GM23248 (cell line): ENCODE results near the gene CBFA2T2. TPM values are rescaled to one million over a fixed set of nuclear protein-coding genes. Genes with fewer than 3 reads are reported as not detected.
"Not testable (repeated sequence)": the region's sequence is repeated elsewhere in the genome, so short reads cannot be mapped to it uniquely, and the experiment has no call there.

Source experiments
- DNase-seq: peaks from one replicate; pipeline ENCODE4 v3.0.0-alpha.2; 2015
- H2AFZ ChIP-seq: fragments of 200-600 bp; sonication (generic); 2 replicates; pipeline ENCODE4 v1.6.1; 2016; ENCODE audit warnings: antibody characterized with exemption
- H3F3A ChIP-seq: fragments of 200-600 bp; sonication (generic); 2 replicates; pipeline ENCODE4 v1.6.1; 2016; ENCODE audit warnings: mild to moderate bottlenecking, antibody characterized with exemption, mixed run types; ENCODE audit not compliant: insufficient read depth
- H3K27ac ChIP-seq: fragments of 200-600 bp; sonication (generic); 2 replicates; pipeline ENCODE4 v1.5.1; 2016; ENCODE audit warnings: mild to moderate bottlenecking
- H3K27me3 ChIP-seq: fragments of 200-600 bp; sonication (generic); replicated peaks from 2 replicates; pipeline ENCODE4 v1.6.1; 2016; ENCODE audit warnings: mild to moderate bottlenecking; ENCODE audit not compliant: insufficient read depth
- H3K36me3 ChIP-seq: fragments of 200-600 bp; sonication (generic); 2 replicates; pipeline ENCODE4 v1.6.1; 2016; ENCODE audit warnings: low read depth, mild to moderate bottlenecking
- H3K4me1 ChIP-seq: fragments of 200-600 bp; sonication (generic); 2 replicates; pipeline ENCODE4 v1.6.1; 2016; ENCODE audit warnings: mild to moderate bottlenecking; ENCODE audit not compliant: insufficient read depth
- H3K4me2 ChIP-seq: fragments of 200-600 bp; sonication (generic); one replicate; pipeline ENCODE4 v1.6.1; 2016; ENCODE audit warnings: mild to moderate bottlenecking; ENCODE audit not compliant: unreplicated experiment
- H3K4me3 ChIP-seq: fragments of 200-600 bp; sonication (generic); 2 replicates; pipeline ENCODE4 v1.5.1; 2016; ENCODE audit warnings: mild to moderate bottlenecking
- H3K79me2 ChIP-seq: fragments of 200-600 bp; sonication (generic); 2 replicates; pipeline ENCODE4 v1.6.1; 2016; ENCODE audit warnings: mild to moderate bottlenecking; ENCODE audit not compliant: insufficient read depth
- H3K9ac ChIP-seq: fragments of 200-600 bp; sonication (generic); 2 replicates; pipeline ENCODE4 v1.6.1; 2016; ENCODE audit warnings: mild to moderate bottlenecking
- H3K9me2 ChIP-seq: fragments of 200-600 bp; sonication (generic); 2 replicates; pipeline ENCODE4 v1.6.1; 2016; ENCODE audit warnings: mixed run types, mild to moderate bottlenecking, moderate library complexity; ENCODE audit not compliant: insufficient read depth
- H3K9me3 ChIP-seq: fragments of 200-600 bp; sonication (generic); one replicate; pipeline ENCODE4 v1.6.1; 2017; ENCODE audit warnings: low read depth
- H4K20me1 ChIP-seq: fragments of 200-600 bp; sonication (generic); 2 replicates; pipeline ENCODE4 v1.6.0; 2016; ENCODE audit not compliant: insufficient read depth
- EZH2 ChIP-seq: fragments of 200-600 bp; sonication (generic); IDR thresholded peaks from 2 replicates; pipeline ENCODE4 v1.6.1; 2018; ENCODE audit warnings: antibody characterized with exemption, mild to moderate bottlenecking; ENCODE audit not compliant: insufficient read depth, poor library complexity, severe bottlenecking
- EZH2phosphoT487 ChIP-seq: fragments of 200-600 bp; sonication (generic); IDR thresholded peaks from 2 replicates; pipeline ENCODE4 v1.6.1; 2018; ENCODE audit warnings: antibody characterized with exemption, moderate library complexity, mild to moderate bottlenecking, low read depth; ENCODE audit not compliant: insufficient read depth
- WGBS, 2 experiments: methylation state at CpG; one replicate each; pipeline ENCODE4 v1.1.6; 2015 to 2017; ENCODE audit warnings: low lambda C conversion rate in 2 of 2, low coverage in 1 of 2; ENCODE audit errors: missing lambda C conversion rate in 2 of 2; 5-methylcytosine and 5-hydroxymethylcytosine counted together
- in situ Hi-C: fragments of 300-500 bp; cut with MboI; formaldehyde crosslinking; loops from 2 replicates; pipeline ENCODE4 v1.15.0; 2020
- polyA plus RNA-seq: library from polyadenylated mRNA; unstranded; fragments of >200 nt; fragmentation: Nextera tagmentation; extraction: Ambion mirVana; gene quantifications from 2 replicates; pipeline ENCODE4 v1.2.1, GENCODE V29; 2016
- total RNA-seq: library from RNA; depleted of rRNA; stranded (reverse); fragments of >200 nt; shearing (Covaris generic); gene quantifications from 2 replicates; pipeline ENCODE4 v1.2.3, GENCODE V29; 2014

The CBFA2T2 gene
- total and polyA plus RNA-seq, 2 experiments from 2014 or later, result 5.3 to 8.7 TPM

- Histone ChIP-seq H3K9me2 (no peaks in the 10 kb centered on the region), H3K4me3 (no peak overlapping the region), H3K9me3 (no peaks in the 10 kb centered on the region), H3K27me3 (no peaks in the 10 kb centered on the region), H2AFZ (no peak overlapping the region), H3K4me1 (peaks cover 7% of the 10 kb centered on the region; the same call in 1 of the 2 replicates), H3F3A (0 out of 2 replicates have a peak, but pooled peaks cover 5% of the 10 kb centered on the region), H3K27ac (no peak overlapping the region), H3K79me2 (peaks cover 64% of the 10 kb centered on the region), H4K20me1 (no peaks in the 10 kb centered on the region), H3K4me2 (no peak overlapping the region), H3K36me3 (no peaks in the 10 kb centered on the region), H3K9ac (no peak overlapping the region)
- TF ChIP-seq EZH2, result no peak
- TF ChIP-seq EZH2phosphoT487, result no peak
- in situ Hi-C loops, result no loop called here
- peak; percentile 22 for DNase-seq
- WGBS, 2 experiments, result 27 to 33% methylated on average over 3 of the region's 3 CpGs
Measured at GRCh38 chr20:33568868-33569801, 79.2 kb downstream of the CBFA2T2 start.

GRCh38 chr20:33569802-33570391, 80.0 kb downstream of the CBFA2T2 start:
- Histone ChIP-seq H4K20me1 (no peaks in the 10 kb centered on the region), H3K36me3 (no peaks in the 10 kb centered on the region), H3F3A (0 out of 2 replicates have a peak, but pooled peaks cover 5% of the 10 kb centered on the region), H3K27ac (no peak overlapping the region), H3K79me2 (peaks cover 63% of the 10 kb centered on the region), H3K9me3 (no peaks in the 10 kb centered on the region), H2AFZ (no peak overlapping the region), H3K27me3 (no peaks in the 10 kb centered on the region), H3K4me1 (peaks cover 7% of the 10 kb centered on the region; the same call in 1 of the 2 replicates), H3K4me2 (no peak overlapping the region), H3K9ac (no peak overlapping the region), H3K9me2 (no peaks in the 10 kb centered on the region), H3K4me3 (no peak overlapping the region)
- 97 to 98% methylated on average over 5 of the region's 5 CpGs for WGBS, 2 experiments
- no peak for DNase-seq
- in situ Hi-C loops, result no loop called here
- TF ChIP-seq EZH2phosphoT487 (no peak), EZH2 (no peak)

DNA sequence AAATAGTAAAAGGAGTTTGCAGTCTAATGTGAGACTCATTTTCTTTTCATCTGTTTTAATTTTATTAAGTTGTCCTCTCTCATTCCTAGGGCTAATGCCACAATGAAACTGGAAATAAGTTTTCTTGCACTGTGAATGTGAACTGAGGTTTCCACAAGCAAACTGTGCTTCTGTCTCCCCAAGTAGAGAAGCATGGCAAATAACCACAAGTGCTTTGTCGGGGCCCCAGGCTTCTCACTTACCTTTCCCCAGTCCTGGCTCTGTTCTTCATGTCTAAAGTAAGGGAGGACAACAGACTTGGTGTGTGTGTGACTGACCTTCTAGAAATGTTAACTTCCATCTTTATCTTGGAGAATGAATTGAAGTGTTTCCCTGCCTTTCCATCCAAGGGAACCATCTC, 80.8 kb downstream of the CBFA2T2 start:
- Histone ChIP-seq H3K79me2 (peaks cover 58% of the 10 kb centered on the region), H3K9ac (no peak overlapping the region), H3K9me3 (no peaks in the 10 kb centered on the region), H3F3A (0 out of 2 replicates have a peak, but pooled peaks cover 5% of the 10 kb centered on the region), H3K36me3 (no peaks in the 10 kb centered on the region), H4K20me1 (no peaks in the 10 kb centered on the region), H3K27ac (no peak overlapping the region), H2AFZ (no peak overlapping the region), H3K4me2 (no peak overlapping the region), H3K27me3 (no peaks in the 10 kb centered on the region), H3K4me1 (peaks cover 7% of the 10 kb centered on the region; the same call in 1 of the 2 replicates), H3K9me2 (no peaks in the 10 kb centered on the region), H3K4me3 (no peak overlapping the region)
- no peak for DNase-seq
- 24 to 75% methylated on average over 1 of the region's 1 CpG for WGBS, 2 experiments
- TF ChIP-seq EZH2phosphoT487 (no peak), EZH2 (no peak)
- in situ Hi-C loops, result no loop called here

GRCh38 chr20:33573268-33573667, 83.4 kb downstream of the CBFA2T2 start:
- DNase-seq, H3K4me1 ChIP-seq, H3K36me3 ChIP-seq, H2AFZ ChIP-seq, H3K9me3 ChIP-seq, H4K20me1 ChIP-seq, H3K9ac ChIP-seq, H3K27me3 ChIP-seq, H3K9me2 ChIP-seq, H3F3A ChIP-seq, H3K4me3 ChIP-seq, H3K27ac ChIP-seq, in situ Hi-C loops, H3K4me2 ChIP-seq: not testable (repeated sequence)
- 95 to 98% methylated on average over 5 of the region's 5 CpGs for WGBS, 2 experiments
- peaks cover 55% of the 10 kb centered on the region for H3K79me2 ChIP-seq
